HUDEP-2 (cell line): ENCODE measurements around the gene LPCAT2.

Experiments used
- DNase-seq, 76 experiments: peaks; one replicate each; lab custom pipeline; 2025; ENCODE audit not compliant: unreplicated experiment in 76 of 76; lab: John Stamatoyannopoulos, UW

LPCAT2 gene

DNA sequence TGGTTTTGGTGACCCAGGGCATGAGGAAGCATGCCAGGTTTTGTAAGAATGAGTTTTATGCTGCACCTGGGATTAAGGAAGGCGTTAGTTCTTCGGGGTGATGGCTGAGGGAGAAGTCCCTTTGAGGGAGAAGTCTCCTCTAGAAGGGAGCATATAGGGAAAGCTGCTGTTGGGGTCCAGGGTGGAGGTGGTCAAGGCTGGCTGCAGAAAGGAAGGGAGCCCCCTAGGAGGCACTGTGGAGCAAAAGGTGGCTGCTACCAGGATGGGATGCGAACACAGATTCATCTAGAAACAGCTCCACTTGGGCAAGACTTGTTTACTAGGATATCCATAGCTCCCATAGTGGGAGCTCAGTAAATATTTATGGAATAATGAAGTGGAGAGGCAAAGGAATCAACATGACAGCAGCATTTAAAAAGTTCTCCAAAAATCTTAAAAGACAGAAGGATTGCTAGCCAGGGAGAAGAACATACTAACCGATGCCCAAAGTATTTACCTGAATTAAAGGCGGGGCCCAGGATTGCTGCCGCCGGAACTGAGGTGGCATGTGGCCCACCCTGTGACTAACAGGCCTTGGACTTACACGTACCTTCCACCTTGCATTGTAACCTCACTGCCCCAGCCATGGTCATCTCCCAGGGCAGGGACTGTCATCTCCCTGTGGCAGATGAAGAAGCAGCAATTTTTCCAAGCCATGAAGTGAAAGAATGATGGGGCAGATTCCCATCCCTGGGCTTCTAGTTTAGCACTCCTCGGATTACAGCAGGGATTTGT lies 7.1 kb upstream of the LPCAT2 start:
- no peak for DNase-seq

DNA sequence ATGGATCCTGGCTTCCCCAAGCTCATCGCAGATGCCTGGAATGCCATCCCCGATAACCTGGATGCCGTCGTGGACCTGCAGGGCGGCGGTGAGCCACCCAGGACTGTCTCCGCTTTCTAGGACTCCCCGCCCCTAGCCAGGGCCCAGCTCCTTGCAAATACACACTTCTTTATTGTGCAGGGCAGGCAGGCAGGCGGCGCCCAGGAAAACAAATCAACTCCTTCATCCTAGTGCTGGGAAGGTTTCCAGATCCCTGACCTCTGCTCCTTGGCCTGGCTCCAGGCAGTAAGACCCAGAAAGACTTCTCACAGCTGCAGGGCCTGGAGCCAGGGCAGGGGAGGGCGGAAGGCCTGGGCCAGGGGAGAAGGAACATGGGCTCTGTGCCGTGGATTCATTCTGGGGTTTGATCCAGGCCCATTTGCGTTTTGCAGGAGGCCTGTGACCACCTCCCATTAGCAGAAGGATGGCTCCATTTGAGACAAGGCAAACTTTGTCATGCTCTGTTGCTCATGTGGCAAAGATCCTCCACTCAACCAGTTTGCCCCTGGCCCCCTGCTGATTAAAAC lies 6.0 kb upstream of the LPCAT2 start:
- no peak for DNase-seq

DNA sequence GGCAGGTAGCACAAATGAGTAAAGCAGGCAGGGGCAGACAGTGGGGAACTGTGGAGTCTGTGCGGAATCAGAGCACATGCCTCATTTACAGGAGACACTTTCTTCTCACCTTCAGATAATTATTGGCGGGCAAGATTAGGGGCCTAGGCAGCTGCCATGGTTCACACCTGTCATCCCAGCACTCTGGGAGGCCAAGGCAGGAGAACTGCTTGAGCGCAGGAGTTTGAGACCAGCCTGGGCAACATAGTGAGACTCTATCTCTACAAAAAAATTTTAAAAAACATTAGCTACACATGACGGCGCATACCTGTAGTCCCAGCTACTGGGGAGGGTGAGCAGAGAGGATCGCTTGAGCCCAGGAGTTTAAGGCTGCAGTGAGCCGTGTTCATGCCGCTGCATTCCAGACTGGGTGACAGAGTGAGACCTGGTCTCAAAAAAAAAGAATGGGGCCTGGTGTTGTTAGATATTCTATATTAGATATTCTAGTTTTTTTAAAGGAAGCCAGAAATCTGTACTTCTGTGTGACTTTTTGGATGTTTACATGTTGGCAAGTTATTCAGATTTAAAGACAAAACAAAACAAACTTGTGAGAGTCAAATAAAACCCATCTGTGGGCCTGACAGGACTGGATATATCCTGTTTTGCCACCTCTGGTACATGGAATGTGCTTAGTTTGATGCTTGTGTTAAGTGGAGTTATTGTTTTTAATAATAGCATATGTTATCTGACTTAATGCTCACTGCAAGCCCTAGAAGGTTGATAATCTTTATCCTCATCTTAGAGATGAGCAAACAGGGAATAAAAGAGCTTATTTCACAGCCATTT lies 4.9 kb upstream of the LPCAT2 start:
- no peak for DNase-seq

DNA sequence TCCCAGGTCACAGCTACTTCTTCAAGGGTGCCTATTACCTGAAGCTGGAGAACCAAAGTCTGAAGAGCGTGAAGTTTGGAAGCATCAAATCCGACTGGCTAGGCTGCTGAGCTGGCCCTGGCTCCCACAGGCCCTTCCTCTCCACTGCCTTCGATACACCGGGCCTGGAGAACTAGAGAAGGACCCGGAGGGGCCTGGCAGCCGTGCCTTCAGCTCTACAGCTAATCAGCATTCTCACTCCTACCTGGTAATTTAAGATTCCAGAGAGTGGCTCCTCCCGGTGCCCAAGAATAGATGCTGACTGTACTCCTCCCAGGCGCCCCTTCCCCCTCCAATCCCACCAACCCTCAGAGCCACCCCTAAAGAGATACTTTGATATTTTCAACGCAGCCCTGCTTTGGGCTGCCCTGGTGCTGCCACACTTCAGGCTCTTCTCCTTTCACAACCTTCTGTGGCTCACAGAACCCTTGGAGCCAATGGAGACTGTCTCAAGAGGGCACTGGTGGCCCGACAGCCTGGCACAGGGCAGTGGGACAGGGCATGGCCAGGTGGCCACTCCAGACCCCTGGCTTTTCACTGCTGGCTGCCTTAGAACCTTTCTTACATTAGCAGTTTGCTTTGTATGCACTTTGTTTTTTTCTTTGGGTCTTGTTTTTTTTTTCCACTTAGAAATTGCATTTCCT lies 3.4 kb upstream of the LPCAT2 start:
- no peak for DNase-seq

DNA sequence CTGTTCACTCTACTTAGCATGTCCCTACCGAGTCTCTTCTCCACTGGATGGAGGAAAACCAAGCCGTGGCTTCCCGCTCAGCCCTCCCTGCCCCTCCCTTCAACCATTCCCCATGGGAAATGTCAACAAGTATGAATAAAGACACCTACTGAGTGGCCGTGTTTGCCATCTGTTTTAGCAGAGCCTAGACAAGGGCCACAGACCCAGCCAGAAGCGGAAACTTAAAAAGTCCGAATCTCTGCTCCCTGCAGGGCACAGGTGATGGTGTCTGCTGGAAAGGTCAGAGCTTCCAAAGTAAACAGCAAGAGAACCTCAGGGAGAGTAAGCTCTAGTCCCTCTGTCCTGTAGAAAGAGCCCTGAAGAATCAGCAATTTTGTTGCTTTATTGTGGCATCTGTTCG lies 2.8 kb upstream of the LPCAT2 start:
- DNase-seq = no peak

DNA sequence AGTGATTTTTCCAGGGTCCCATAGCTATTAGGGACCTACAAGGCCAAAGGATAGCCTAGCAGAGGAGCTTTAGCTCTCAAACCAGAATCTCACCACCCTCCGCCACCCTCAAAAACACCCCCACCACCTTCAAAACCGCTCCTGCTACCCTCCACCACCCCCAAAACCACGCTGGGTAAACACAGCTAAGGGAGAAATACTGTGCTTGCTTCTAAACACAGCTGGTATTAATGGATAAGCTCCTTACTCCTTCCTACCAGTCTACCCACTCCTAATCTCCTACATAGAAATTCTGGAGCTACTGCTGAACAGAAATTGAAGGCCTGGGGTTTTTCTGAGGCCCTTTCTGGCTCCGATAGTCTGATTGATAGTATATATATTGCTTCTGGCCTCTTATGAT lies 2.2 kb upstream of the LPCAT2 start:
- DNase-seq = no peak

DNA sequence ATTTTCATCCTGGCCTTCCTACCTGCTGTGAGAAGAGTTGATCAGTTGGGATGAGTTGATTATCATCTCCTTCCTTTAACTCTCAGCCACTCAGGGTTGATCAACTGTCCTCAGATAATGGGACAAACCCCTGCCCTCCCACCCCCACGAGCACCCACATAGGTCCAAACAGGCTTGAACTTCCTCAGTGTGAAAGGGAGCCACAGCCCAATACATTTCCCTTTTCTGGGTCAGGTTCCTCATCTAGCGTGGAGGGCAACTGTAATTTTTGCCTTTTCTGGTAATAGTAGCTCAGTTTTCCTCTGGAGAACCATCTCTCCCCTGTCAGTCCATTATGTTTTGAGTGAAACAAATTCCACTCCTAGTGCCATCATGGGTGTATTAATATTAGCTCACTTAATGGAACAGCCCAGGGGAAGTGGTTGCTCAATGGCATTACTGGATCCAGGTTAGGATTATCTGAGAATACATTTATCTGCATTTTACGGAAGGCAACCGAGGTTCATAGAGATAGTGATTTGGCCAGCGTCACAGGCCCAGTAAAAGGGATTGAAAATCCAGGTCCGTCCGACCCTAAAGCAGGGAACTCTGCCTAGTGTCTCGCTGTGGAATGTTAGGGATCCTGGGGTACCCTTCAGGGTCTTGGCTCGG lies 476 bp upstream of the LPCAT2 start:
- DNase-seq = no peak

DNA sequence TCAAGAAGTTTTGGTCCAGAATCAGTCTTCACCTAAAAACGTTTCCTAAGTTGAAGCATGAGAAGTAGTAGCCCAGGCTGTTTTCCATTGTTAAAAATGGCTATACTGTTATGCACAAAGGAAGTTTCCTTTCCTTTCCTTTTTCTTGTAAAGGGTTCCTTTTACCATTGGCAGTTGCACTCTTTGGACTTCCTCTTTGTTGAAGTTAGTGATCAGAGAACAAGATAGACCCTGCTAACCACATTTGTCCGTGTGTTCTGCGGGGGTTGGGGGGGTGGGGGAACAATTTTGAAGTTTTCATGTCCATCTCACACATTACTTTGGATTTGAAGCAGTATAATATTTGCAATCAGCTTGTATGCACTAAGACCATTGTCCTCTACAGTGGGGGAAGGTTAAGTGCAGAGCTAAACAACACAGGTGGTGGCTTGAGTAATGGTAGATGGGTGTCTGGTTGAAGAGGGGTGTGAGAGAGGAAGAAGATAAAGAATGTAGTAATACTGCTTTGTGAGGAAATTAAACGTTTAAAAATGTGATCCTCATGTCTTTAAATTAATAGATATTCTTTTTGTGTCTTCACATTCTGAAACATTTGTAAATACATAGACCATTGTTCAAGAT lies 1.4 kb downstream of the LPCAT2 start:
- peak in 6 of 76 experiments; percentile 1 to 31 (median 8) for DNase-seq

DNA sequence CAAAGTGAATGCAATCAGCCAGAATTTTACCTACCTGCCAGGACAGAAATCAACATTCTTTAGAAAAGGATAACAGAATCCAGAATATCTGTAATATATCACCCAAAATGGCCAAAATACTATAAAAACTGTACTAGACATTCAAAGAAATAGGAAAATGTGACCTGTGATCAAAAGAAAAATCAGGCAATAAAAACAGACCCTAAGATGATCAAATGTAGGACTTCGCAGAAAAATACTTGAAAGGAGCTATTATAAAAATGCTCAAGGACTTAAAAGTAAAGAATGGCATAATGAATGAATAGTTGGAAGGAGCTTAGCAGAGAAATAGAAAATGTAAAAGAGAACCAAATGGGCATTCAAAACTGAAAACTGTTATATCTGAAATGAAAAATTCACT lies 4.1 kb downstream of the LPCAT2 start:
- DNase-seq = no peak

DNA sequence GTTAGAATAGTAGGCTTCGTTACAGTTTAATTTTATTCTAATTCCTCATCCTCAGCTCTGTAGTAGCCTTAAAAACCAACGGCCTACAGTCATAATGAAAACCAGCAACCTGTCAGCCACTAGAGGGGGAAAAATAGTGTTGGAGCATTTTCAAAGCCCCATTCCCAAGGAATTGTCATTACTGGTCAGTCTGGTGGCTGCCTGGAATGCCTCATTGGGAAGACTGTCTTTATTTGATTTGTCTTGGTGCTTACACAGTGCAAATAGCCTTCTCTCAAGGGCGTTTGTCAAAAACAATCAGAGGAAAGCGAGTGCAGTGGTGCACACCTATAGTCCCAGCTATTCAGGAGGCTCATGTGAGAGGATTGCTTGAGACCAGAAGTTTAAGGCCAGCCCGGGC lies 4.7 kb downstream of the LPCAT2 start:
- DNase-seq = no peak

DNA sequence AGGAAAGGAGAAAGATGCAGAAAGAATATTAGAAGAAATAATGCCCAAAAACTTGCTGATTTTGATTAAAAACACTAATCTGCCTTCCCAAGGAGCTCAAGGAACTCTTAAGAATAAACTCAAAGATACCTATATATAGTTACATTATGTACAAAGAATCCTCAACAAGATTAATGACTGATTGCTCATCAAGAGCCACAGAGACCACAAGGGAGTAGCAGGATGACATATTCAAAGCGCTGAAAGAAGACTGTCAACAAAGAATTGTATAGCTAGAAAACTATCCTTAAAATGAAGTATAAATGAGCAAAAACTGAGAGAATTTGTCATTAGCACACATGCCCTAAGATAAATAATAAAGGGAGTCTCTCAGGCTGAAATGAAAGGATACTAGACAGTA lies 6.2 kb downstream of the LPCAT2 start:
- DNase-seq = no peak

DNA sequence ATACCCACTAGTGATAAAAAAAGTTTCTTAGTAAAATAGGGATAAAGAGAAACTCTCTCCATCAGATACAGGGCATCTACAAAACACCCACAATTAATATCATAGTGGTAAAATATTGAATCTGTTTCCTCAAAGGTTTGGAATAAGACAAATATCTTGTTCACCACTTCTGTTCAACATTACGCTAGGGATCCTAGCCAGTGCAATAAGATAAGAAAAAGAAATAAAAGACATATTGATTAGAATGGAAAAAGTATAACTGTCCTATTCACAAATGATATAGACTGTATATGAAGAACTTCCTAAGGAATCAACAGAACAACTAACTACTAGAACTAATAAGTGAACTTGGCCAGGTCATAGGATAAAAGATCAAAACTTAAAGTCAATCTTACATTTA lies 12.9 kb downstream of the LPCAT2 start:
- no peak for DNase-seq

DNA sequence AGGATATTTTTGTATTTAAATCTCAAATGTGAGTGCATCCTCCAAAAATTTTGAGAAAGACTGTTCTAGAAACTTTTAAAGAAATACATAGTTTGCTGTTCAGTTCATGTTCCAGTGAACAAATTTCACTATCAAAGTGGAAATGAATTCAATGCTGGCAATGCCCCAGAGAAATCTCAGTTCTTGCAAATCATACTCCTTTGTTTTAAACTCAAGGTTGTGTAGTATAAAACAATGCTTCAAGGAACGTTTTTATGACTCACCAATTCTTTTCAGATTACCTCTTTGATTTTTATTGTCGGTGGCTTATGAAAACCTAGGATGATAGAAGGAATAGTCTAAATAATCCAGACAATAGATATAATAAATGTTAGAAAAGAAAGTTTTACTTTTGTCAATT lies 17.6 kb downstream of the LPCAT2 start:
- no peak for DNase-seq

DNA sequence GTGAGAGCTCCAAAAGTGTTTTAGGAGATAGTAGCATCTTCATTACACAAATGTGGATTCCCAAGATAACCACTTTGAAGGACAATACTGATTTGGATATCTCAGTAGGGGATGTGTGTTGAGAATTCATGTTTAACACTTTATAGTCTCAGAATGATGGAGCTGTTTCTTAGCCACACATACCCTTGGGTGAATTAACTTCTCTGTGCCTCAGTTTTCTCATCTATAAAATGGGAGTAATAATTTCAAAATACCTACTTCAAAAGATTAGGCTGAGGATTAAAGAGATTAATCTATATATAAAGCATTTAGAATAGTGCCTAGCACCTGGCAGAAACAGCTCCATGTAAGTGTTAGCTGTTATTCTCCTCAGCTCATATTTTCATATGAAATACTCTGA lies 19.0 kb downstream of the LPCAT2 start:
- DNase-seq = no peak

DNA sequence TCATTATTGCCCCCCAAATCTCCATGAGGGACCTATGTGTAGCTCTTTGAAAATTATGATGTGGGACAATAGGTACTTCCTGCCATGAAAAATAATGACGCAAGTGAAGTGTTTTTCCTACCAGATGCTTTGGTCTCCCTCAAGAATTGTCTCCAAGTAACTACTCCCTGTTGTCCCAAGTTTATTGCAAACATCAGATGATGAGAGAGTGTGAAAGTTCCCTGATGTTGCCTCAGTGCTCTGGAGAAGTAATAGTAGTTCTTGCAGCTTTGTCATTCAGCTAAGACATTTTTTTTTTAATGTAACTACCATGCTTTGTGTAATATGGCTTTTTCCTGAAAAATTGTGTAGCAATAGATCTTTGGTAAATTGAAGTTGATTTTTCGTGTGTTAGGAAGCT lies 20.1 kb downstream of the LPCAT2 start:
- no peak for DNase-seq

DNA sequence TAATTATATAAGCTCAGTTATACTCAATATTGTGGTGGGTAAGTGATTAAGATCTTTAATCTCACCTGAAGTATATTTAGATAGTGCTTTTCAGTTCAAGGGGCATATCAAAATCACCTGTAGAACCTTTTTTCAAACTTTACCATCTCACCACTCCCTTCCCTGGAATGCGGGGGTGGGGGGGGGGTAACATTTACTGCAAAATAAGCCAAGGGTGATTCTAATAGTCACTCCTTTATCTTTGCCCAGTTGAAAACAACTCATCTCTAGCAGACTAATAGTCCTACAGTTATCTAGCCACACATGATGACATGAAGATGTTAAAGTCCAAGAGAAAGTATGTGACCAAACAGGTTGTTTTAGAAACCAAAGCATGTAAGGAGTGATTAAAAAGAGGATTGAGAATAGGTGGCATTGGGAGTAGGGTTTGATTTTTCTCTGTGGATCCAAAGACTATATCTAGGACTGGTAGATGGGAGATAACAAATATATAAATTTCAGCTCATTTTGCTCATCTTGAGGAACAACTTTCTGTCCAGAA lies 21.5 kb downstream of the LPCAT2 start:
- no peak for DNase-seq

DNA sequence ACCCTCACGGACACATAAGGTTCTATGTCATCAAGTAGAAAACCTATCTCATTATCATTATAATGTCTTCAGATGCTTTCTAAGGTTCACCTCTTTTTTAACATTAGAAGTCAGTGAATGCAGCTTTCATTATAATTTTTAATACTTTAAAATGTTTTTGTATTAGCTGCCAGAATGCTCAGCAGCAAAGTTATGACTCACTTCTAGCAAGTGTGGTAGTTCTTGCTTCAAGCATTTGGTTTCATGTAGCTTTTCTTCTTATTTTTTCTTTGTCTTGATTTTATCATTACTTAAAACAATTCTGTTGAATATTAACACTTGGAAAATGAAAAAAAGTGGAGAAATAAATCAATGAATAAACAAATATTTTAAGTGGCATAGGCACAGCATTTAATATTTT lies 23.4 kb downstream of the LPCAT2 start:
- DNase-seq = no peak

DNA sequence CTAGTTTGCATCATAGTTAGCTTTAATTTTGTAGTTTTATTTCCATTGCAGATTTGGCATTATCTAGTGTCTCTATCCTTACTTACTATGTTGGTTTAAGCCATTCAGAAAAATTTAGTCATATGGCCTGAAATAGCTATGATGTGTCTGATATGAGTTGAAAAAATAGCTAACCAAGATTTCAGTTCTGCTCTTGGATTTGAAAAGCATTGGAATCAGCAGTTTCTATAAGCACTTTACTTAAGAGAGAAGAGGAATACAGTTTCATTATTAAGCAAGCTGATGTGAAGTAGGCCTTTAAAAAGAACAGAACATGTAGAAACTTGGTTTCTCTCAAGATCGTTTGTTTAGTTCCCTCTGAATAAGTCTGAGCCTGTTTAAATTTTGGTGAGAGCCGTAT lies 25.9 kb downstream of the LPCAT2 start:
- no peak for DNase-seq

DNA sequence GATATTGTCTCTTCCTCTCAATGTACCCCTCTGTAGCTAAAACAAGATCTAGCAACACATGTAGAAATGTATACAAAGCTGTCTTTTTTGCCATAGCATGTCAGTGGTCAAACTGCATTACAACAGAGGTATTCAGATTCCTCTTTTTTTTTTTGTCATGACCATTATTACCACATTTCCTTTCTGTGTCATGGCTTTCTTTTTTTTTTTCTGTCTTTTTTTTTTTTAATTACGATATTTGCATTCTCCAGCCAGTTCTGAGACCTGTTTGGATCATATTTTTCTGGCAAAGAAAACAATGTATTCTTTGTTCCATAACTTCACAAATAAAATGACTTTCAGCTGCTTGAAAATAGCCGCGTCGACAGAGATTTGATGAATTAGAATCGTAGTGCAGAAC lies 30.2 kb downstream of the LPCAT2 start:
- DNase-seq = no peak

DNA sequence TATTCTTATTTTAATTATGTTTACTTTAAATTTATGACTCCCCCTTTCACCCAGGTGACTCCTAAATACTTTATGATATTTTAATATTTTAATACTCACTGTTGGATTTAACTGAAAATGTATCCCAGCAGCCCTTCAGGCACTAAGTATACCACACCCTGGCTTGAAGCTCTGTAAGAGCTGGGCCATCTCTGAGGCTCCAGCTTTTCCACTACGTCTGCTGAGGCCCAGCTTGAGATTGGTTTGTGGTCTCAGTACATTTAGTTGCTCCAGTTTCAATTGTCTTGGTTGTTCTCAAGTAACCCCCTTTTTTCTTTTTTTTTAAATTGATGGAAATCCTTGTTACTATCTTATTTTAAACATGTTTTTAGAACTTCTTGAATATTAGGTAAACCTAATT lies 30.6 kb downstream of the LPCAT2 start:
- no peak for DNase-seq
